Spleen (tissue), 11 donors: ENCODE measurements around the gene RIPOR1. TPM values are rescaled to one million over a fixed set of nuclear protein-coding genes. Genes with fewer than 3 reads are reported as not detected.
"Not testable (repeated sequence)": the region's sequence is repeated elsewhere in the genome, so short reads cannot be mapped to it uniquely, and the experiment has no call there.

ENCODE experiments used
- DNase-seq: peaks from one replicate; pipeline ENCODE4 v3.0.0-alpha.2; 2020
- H3K27ac ChIP-seq, 8 donors: fragments of 200-600 bp; sonication (generic) in 7 of 8; 1 replicate in 4 of 8; 2 replicates in 4 of 8; pipeline versions ENCODE4 v1.5.0 to v1.8.0; 2016 to 2021; ENCODE audit warnings: inconsistent platforms in 4 of 8, mild to moderate bottlenecking in 4 of 8, moderate library complexity in 1 of 8
- H3K27me3 ChIP-seq, 7 donors: fragments of 200-600 bp; sonication (generic) in 6 of 7; replicated peaks in 1 of 7; 1 replicate in 4 of 7; 2 replicates in 3 of 7; pipeline versions ENCODE4 v1.5.0 to v1.8.0; 2016 to 2021; ENCODE audit warnings: inconsistent platforms in 3 of 7, mild to moderate bottlenecking in 1 of 7
- H3K36me3 ChIP-seq, 6 donors: fragments of 200-600 bp; sonication (generic) in 5 of 6; 1 replicate in 4 of 6; 2 replicates in 2 of 6; pipeline versions ENCODE4 v1.5.0 to v1.8.0; 2016 to 2021; ENCODE audit warnings: inconsistent platforms in 2 of 6
- H3K4me1 ChIP-seq, 6 donors: fragments of 200-600 bp; sonication (generic) in 5 of 6; 1 replicate in 3 of 6; 2 replicates in 3 of 6; pipeline versions ENCODE4 v1.5.0 to v1.8.0; 2016 to 2021; ENCODE audit warnings: inconsistent platforms in 3 of 6
- H3K4me3 ChIP-seq, 8 donors: fragments of 200-600 bp; sonication (generic) in 7 of 8; 1 replicate in 4 of 8; 2 replicates in 4 of 8; pipeline versions ENCODE4 v1.5.0 to v1.8.0; 2016 to 2021; ENCODE audit warnings: inconsistent platforms in 4 of 8, mild to moderate bottlenecking in 4 of 8, moderate library complexity in 2 of 8
- H3K9me3 ChIP-seq, 8 donors: fragments of 200-600 bp; sonication (generic) in 7 of 8; 1 replicate in 4 of 8; 2 replicates in 4 of 8; pipeline versions ENCODE4 v1.5.0 to v1.8.0; 2016 to 2021; ENCODE audit warnings: inconsistent platforms in 4 of 8
- POLR2A ChIP-seq, 3 donors: fragments of 450-650 bp; IDR thresholded peaks; one replicate each; pipeline ENCODE4 v1.5.1; 2017; ENCODE audit warnings: antibody characterized with exemption in 3 of 3, mild to moderate bottlenecking in 1 of 3
- POLR2AphosphoS5 ChIP-seq, 3 donors: sonication (generic); formaldehyde crosslinking; IDR thresholded peaks; one replicate each; pipeline ENCODE4 v1.5.1; 2017; ENCODE audit warnings: antibody characterized with exemption in 3 of 3
- whole genome bisulfite sequencing, 5 donors: extraction: QIAGEN DNeasy Blood & Tissue Kit in 3 of 5; methylation state at CpG; one replicate each; pipeline versions ENCODE4 v1.1.5 to v1.1.7; 2013 to 2018; 5-methylcytosine and 5-hydroxymethylcytosine counted together
- intact Hi-C: fragments of 100-400 bp; cut with DNase I; formaldehyde crosslinking; loops from one replicate; pipeline ENCODE4 v1.15.0; 2023; ENCODE audit warnings: low total_unique reads
- polyA plus RNA-seq, 3 donors: library from polyadenylated mRNA; stranded (reverse); fragments of 200-250 nt; gene quantifications; one replicate each; pipeline ENCODE4 v1.2.1, GENCODE V29; 2013
- total RNA-seq, 7 donors: library from RNA; depleted of rRNA in 3 of 7; stranded (reverse); fragments of >200 nt in 3 of 7; fragmentation: NEBNext Ultra II Directional in 4 of 7; extraction: Animal tissue kit (Norgen Biotek cat#: 25700) in 4 of 7; gene quantifications; one replicate each; pipeline versions ENCODE4 v1.1.0 to v1.2.1, GENCODE V29; 2016 to 2021
- TF ChIP-seq, protein P1 (sequence below), 11 experiments: fragments of 200-600 bp in 7 of 11; fragments of 450-650 bp in 4 of 11; sonication (generic) in 4 of 11; IDR thresholded peaks in 8 of 11; conservative IDR thresholded peaks in 3 of 11; 1 replicate in 7 of 11; 2 replicates in 4 of 11; pipeline versions ENCODE4 v1.4.0 to v1.8.0; 2016 to 2021; ENCODE audit warnings: antibody characterized with exemption in 11 of 11, inconsistent platforms in 4 of 11, mild to moderate bottlenecking in 1 of 11
- donor health status: healthy with polysubstance abuse.
- donor health status: DM: no; HTN: no; CAD: no; lungs with moderate emphysema.
- donor health status: DM: no; HTN: no; CAD: no.
- donor health status: Bipolar disorder and iron deficiency.
- donor health status: healthy.
- donor health status: DM: no; HTN: no; CAD: no.
- donor health status: DM: yes; HTN: yes; CAD: no.

The RIPOR1 gene
- total and polyA plus RNA-seq, 10 donors: 29.9 to 242 (median 133) TPM

DNA sequence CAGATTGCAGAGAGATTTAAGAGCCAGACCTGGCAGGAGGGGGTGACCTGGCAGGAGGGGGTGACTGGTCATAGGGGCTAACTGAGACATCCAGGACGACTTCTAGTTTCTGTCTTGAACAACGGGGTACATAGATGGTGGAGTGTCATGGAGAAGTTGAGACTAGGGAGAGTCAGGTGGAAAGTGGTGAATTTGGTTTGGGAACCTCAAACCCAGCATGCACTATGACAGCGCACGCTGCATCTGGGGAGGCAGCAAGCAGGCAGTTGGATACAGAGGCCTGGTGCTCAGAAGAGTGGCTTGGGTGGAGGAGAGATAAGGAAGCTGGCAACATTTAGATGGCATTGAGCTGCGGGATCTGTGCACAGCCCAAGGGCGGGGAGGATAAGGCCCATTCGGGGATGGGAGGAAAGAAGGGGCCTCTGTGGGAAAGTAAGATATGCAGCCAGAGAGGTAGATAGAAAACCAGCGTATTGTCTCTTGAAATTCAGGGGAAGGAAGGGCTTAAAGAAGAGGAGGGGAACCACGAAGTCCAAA lies 4.5 kb downstream of the RIPOR1 start:
- Histone ChIP-seq H3K27ac (peak overlapping the region in 6 of 8 donors; percentile 6 to 95 (median 90)), H3K9me3 (no peaks in the 10 kb centered on the region), H3K36me3 (peaks cover 0 to 5% (median 0%) of the 10 kb centered on the region in 6 donors), H3K4me3 (peak overlapping the region in 1 of 8 donors; percentile 3), H3K27me3 (peaks cover 0 to 27% (median 0%) of the 10 kb centered on the region in 7 donors), H3K4me1 (peaks cover 53 to 98% (median 83%) of the 10 kb centered on the region in 6 donors)
- no peak for DNase-seq
- TF ChIP-seq POLR2A (IDR thresholded peaks at IDR 0.05): no peak
- peak in 1 of 3 donors; percentile 47 for TF ChIP-seq POLR2AphosphoS5 (IDR thresholded peaks at IDR 0.05)
- WGBS, 5 donors: 59 to 74% (median 66%) methylated on average over 9 of the region's 9 CpGs
- intact Hi-C loops: no loop called here

DNA sequence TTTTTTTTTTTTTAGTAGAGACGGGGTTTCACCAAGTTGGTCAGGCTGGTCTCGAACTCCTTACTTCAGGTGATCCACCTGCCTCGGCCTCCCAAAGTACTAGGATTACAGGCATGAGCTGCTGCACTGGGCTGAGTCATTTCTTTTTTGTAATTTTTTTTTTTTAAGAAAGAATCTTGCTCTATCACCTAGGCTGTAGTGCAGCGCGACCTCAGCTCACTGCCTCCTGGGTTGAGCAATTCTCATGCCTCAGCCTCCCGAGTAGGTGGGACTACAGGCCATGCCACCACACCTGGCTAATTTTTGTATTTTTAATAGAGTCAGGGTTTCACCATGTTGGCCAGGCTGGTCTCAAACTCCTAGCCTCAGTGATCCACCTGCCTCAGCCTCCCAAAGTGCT lies 5.4 kb downstream of the RIPOR1 start:
- H3K36me3 ChIP-seq: peaks cover 0 to 13% (median 0%) of the 10 kb centered on the region in 6 donors
- intact Hi-C loops, DNase-seq, H3K4me3 ChIP-seq, H3K9me3 ChIP-seq: not testable (repeated sequence)
- WGBS, 5 donors: 75 to 88% (median 85%) methylated on average over 6 of the region's 6 CpGs
- H3K4me1 ChIP-seq: peaks cover 61 to 100% (median 87%) of the 10 kb centered on the region in 6 donors
- H3K27ac ChIP-seq: peak overlapping the region in 5 of 8 donors; percentile 4 to 96 (median 89)
- peaks cover 0 to 25% (median 0%) of the 10 kb centered on the region in 7 donors for H3K27me3 ChIP-seq

DNA sequence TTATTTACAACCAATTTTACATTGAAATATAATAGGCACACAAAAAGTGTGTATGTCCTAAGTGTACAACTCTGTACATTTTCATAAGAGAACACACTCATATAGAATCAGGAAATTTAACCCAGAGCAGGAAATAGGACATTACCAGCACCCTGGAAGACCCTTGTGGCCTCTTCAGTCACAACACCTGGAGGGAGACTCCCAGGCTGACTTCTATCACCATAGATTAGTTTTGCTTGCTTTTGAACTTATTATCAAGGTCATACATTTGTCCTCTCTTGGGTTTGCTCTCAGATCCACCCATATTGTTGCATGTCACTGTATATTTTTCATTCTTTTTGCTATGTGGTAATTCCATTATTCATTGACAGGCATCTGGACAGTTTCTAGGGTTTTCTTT lies 5.8 kb downstream of the RIPOR1 start:
- peaks cover 66 to 100% (median 89%) of the 10 kb centered on the region in 6 donors for H3K4me1 ChIP-seq
- no peak for DNase-seq
- peaks cover 0 to 17% (median 2%) of the 10 kb centered on the region in 6 donors for H3K36me3 ChIP-seq
- H3K4me3 ChIP-seq: no peak overlapping the region
- H3K9me3 ChIP-seq: no peaks in the 10 kb centered on the region
- peak overlapping the region in 5 of 8 donors; percentile 4 to 96 (median 89) for H3K27ac ChIP-seq
- H3K27me3 ChIP-seq: peaks cover 0 to 21% (median 0%) of the 10 kb centered on the region in 7 donors
- intact Hi-C loops: no loop called here
- TF ChIP-seq POLR2AphosphoS5 (IDR thresholded peaks at IDR 0.05) (no peak), POLR2A (IDR thresholded peaks at IDR 0.05) (no peak)
- TF ChIP-seq, protein P1, sequence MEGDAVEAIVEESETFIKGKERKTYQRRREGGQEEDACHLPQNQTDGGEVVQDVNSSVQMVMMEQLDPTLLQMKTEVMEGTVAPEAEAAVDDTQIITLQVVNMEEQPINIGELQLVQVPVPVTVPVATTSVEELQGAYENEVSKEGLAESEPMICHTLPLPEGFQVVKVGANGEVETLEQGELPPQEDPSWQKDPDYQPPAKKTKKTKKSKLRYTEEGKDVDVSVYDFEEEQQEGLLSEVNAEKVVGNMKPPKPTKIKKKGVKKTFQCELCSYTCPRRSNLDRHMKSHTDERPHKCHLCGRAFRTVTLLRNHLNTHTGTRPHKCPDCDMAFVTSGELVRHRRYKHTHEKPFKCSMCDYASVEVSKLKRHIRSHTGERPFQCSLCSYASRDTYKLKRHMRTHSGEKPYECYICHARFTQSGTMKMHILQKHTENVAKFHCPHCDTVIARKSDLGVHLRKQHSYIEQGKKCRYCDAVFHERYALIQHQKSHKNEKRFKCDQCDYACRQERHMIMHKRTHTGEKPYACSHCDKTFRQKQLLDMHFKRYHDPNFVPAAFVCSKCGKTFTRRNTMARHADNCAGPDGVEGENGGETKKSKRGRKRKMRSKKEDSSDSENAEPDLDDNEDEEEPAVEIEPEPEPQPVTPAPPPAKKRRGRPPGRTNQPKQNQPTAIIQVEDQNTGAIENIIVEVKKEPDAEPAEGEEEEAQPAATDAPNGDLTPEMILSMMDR (IDR thresholded peaks at IDR 0.05 in 8 of 11, conservative IDR thresholded peaks at IDR 0.05 in 3 of 11): no peak

DNA sequence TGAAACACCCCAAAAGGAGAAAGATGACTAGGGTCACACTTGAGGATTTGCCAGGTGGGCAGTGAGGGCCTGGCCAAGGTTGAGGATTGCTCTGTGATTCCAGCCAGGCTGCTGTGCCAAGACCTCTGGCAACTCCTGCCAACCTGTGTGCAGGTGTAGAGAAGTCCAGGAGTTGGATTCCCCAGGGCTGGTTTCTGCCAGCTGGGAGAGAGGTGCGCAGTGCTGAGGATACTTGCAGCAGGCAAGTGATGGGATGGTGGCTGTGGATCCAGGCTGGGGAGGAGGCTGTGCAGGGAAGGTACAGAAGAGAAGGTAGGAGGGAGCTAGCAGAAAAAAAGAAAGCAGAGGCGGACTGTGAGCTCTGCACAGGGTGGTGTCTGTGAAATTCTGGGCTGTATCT lies 6.6 kb downstream of the RIPOR1 start:
- TF ChIP-seq POLR2A (IDR thresholded peaks at IDR 0.05) (no peak), POLR2AphosphoS5 (IDR thresholded peaks at IDR 0.05) (no peak)
- TF ChIP-seq, protein P1 (IDR thresholded peaks at IDR 0.05 in 8 of 11, conservative IDR thresholded peaks at IDR 0.05 in 3 of 11): no peak
- Histone ChIP-seq H3K9me3 (no peaks in the 10 kb centered on the region), H3K36me3 (peaks cover 0 to 25% (median 10%) of the 10 kb centered on the region in 6 donors), H3K4me1 (peaks cover 67 to 100% (median 89%) of the 10 kb centered on the region in 6 donors), H3K27ac (peak overlapping the region in 4 of 8 donors; percentile 90 to 96 (median 92)), H3K4me3 (no peak overlapping the region), H3K27me3 (peaks cover 0 to 16% (median 0%) of the 10 kb centered on the region in 7 donors)
- WGBS, 5 donors: 95 to 100% (median 97%) methylated on average over 2 of the region's 2 CpGs
- intact Hi-C loops: no loop called here
- DNase-seq: no peak

DNA sequence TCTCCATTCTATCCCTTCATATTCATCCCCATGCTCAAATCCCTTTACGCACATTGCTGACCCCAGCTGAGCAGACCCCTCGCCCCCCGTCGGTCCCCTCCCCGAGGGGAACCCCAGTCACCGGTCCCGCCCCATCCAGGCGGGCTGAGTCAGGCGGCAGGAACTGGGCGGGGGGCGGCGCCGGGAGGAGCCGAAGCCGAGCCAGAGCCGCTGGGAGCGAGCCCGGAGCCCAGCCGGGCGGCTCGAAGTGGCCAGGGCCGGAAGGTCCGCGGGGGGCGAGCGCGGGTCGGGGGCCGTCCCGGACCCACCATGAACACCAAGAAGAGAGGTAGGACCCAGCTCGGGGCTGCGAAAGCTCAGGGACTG lies 8.6 kb downstream of the RIPOR1 start:
- Histone ChIP-seq H3K9me3 (no peaks in the 10 kb centered on the region), H3K27ac (peak overlapping the region; percentile 88 to 96 (median 93)), H3K27me3 (peaks cover 0 to 11% (median 0%) of the 10 kb centered on the region in 7 donors), H3K36me3 (peaks cover 0 to 46% (median 30%) of the 10 kb centered on the region in 6 donors), H3K4me1 (peaks cover 63 to 100% (median 89%) of the 10 kb centered on the region in 6 donors), H3K4me3 (peak overlapping the region; percentile 58 to 86 (median 75))
- intact Hi-C loops: no loop called here
- peak; percentile 94 for DNase-seq
- peak; percentile 77 to 88 (median 85) for TF ChIP-seq POLR2AphosphoS5 (IDR thresholded peaks at IDR 0.05)
- peak in 1 of 3 donors; percentile 67 for TF ChIP-seq POLR2A (IDR thresholded peaks at IDR 0.05)
- TF ChIP-seq, protein P1 (IDR thresholded peaks at IDR 0.05 in 8 of 11, conservative IDR thresholded peaks at IDR 0.05 in 3 of 11): no peak
- WGBS, 5 donors: 0 to 2% (median 1%) methylated on average over 15 to 32 of the region's 32 CpGs
